ENCODE results near the gene ENSA. TPM values are rescaled to one million over a fixed set of nuclear protein-coding genes. Genes with fewer than 3 reads are reported as not detected.
A peak's percentile ranks its signal among the peaks of the same experiment; 100 is the strongest.
"Not testable (repeated sequence)": the region's sequence is repeated elsewhere in the genome, so short reads cannot be mapped to it uniquely, and the experiment has no call there.

ENSA gene
- 100 to 1,000 TPM; 136 to 199 TPM for total RNA-seq

- ATAC-seq (replicated peaks): peak; percentile 87
Observed at GRCh38 chr1:150629115-150629928, at the start of gene ENSA. Gene ENSA, minus strand, starts transcription at chr1:150629612. Its CDS starts 142 bp downstream, at chr1:150629470.

GRCh38 chr1:150678988-150679387 is 49.6 kb upstream of the ENSA start:
- H3K27ac Mint-ChIP-seq: no peak overlapping the region
- H3K4me3 Mint-ChIP-seq: no peak overlapping the region
- peaks cover 37% of the 10 kb centered on the region for H3K36me3 Mint-ChIP-seq (ENCODE audit: low read depth)
- no peaks in the 10 kb centered on the region for H3K4me1 Mint-ChIP-seq
- no peak for ATAC-seq (replicated peaks)
- H3K27me3 Mint-ChIP-seq: no peaks in the 10 kb centered on the region
- no peaks in the 10 kb centered on the region for H3K9me3 Mint-ChIP-seq

More at GRCh38 chr1:150629115-150629928, at the start of gene ENSA:
- Mint-ChIP-seq H3K4me1 (peaks cover 36% of the 10 kb centered on the region), H3K27ac (no peak within 1 kb of the TSS), H3K4me3 (no peak within 1 kb of the TSS), H3K36me3 (ENCODE audit: low read depth) (no peaks in the 10 kb centered on the region), H3K27me3 (no peaks in the 10 kb centered on the region), H3K9me3 (no peaks in the 10 kb centered on the region)

GRCh38 chr1:150674881-150675280 is 45.5 kb upstream of the ENSA start:
- Mint-ChIP-seq H3K27ac (no peak overlapping the region), H3K4me3 (no peak overlapping the region), H3K27me3 (no peaks in the 10 kb centered on the region), H3K9me3 (no peaks in the 10 kb centered on the region), H3K36me3 (ENCODE audit: low read depth) (peaks cover 34% of the 10 kb centered on the region), H3K4me1 (no peaks in the 10 kb centered on the region)
- ATAC-seq (replicated peaks): no peak

GRCh38 chr1:150663321-150663720 is 33.9 kb upstream of the ENSA start:
- Mint-ChIP-seq H3K27ac (no peak overlapping the region), H3K27me3 (no peaks in the 10 kb centered on the region), H3K36me3 (ENCODE audit: low read depth) (peaks cover 47% of the 10 kb centered on the region), H3K4me3 (no peak overlapping the region), H3K4me1 (no peaks in the 10 kb centered on the region), H3K9me3 (no peaks in the 10 kb centered on the region)
- ATAC-seq (replicated peaks): no peak

- no peaks in the 10 kb centered on the region for H3K27me3 Mint-ChIP-seq
- no peaks in the 10 kb centered on the region for H3K9me3 Mint-ChIP-seq
- H3K36me3 Mint-ChIP-seq (ENCODE audit: low read depth): peaks cover 52% of the 10 kb centered on the region
- ATAC-seq (replicated peaks): no peak
- H3K4me1 Mint-ChIP-seq: no peaks in the 10 kb centered on the region
- no peak overlapping the region for H3K4me3 Mint-ChIP-seq
- no peak overlapping the region for H3K27ac Mint-ChIP-seq
Observed at GRCh38 chr1:150662811-150663210, 33.4 kb upstream of the ENSA start.

GRCh38 chr1:150661156-150661555 is 31.7 kb upstream of the ENSA start:
- Mint-ChIP-seq H3K36me3 (ENCODE audit: low read depth) (peaks cover 62% of the 10 kb centered on the region), H3K27me3 (no peaks in the 10 kb centered on the region), H3K4me3 (no peak overlapping the region), H3K9me3 (no peaks in the 10 kb centered on the region), H3K27ac (no peak overlapping the region), H3K4me1 (no peaks in the 10 kb centered on the region)
- ATAC-seq (replicated peaks): no peak

- ATAC-seq (replicated peaks): no peak
- no peaks in the 10 kb centered on the region for H3K9me3 Mint-ChIP-seq
- no peak overlapping the region for H3K27ac Mint-ChIP-seq
- H3K4me3 Mint-ChIP-seq: no peak overlapping the region
- no peaks in the 10 kb centered on the region for H3K4me1 Mint-ChIP-seq
- H3K27me3 Mint-ChIP-seq: no peaks in the 10 kb centered on the region
- peaks cover 64% of the 10 kb centered on the region for H3K36me3 Mint-ChIP-seq (ENCODE audit: low read depth)
Observed at GRCh38 chr1:150660584-150660983, 31.2 kb upstream of the ENSA start.

- H3K9me3 Mint-ChIP-seq; H3K27ac Mint-ChIP-seq; H3K27me3 Mint-ChIP-seq; ATAC-seq (replicated peaks); H3K4me1 Mint-ChIP-seq; H3K4me3 Mint-ChIP-seq: not testable (repeated sequence)
- peaks cover 57% of the 10 kb centered on the region for H3K36me3 Mint-ChIP-seq (ENCODE audit: low read depth)
Observed at GRCh38 chr1:150657064-150657463, 27.7 kb upstream of the ENSA start.

GRCh38 chr1:150654635-150655034 is 25.2 kb upstream of the ENSA start:
- not testable (repeated sequence) for H3K27ac Mint-ChIP-seq; H3K9me3 Mint-ChIP-seq; H3K4me1 Mint-ChIP-seq; H3K27me3 Mint-ChIP-seq; ATAC-seq (replicated peaks); H3K4me3 Mint-ChIP-seq
- H3K36me3 Mint-ChIP-seq (ENCODE audit: low read depth): peaks cover 53% of the 10 kb centered on the region

- H3K27ac Mint-ChIP-seq: no peak overlapping the region
- peaks cover 61% of the 10 kb centered on the region for H3K36me3 Mint-ChIP-seq (ENCODE audit: low read depth)
- no peak overlapping the region for H3K4me3 Mint-ChIP-seq
- H3K9me3 Mint-ChIP-seq: no peaks in the 10 kb centered on the region
- H3K4me1 Mint-ChIP-seq: no peaks in the 10 kb centered on the region
- H3K27me3 Mint-ChIP-seq: no peaks in the 10 kb centered on the region
- no peak for ATAC-seq (replicated peaks)
Observed at GRCh38 chr1:150650193-150650592, 20.8 kb upstream of the ENSA start.

- no peaks in the 10 kb centered on the region for H3K9me3 Mint-ChIP-seq
- H3K36me3 Mint-ChIP-seq (ENCODE audit: low read depth): peaks cover 61% of the 10 kb centered on the region
- peak overlapping the region; percentile 36 for H3K27ac Mint-ChIP-seq
- ATAC-seq (replicated peaks): no peak
- H3K27me3 Mint-ChIP-seq: no peaks in the 10 kb centered on the region
- H3K4me3 Mint-ChIP-seq: no peak overlapping the region
- no peaks in the 10 kb centered on the region for H3K4me1 Mint-ChIP-seq
Observed at GRCh38 chr1:150649441-150650075, 20.1 kb upstream of the ENSA start.

GRCh38 chr1:150642296-150642695 is 12.9 kb upstream of the ENSA start:
- Mint-ChIP-seq H3K9me3 (no peaks in the 10 kb centered on the region), H3K36me3 (ENCODE audit: low read depth) (peaks cover 14% of the 10 kb centered on the region), H3K4me1 (no peaks in the 10 kb centered on the region), H3K4me3 (no peak overlapping the region), H3K27ac (no peak overlapping the region), H3K27me3 (no peaks in the 10 kb centered on the region)
- ATAC-seq (replicated peaks): no peak

GRCh38 chr1:150641126-150641815 is 11.9 kb upstream of the ENSA start:
- not testable (repeated sequence) for H3K36me3 Mint-ChIP-seq (ENCODE audit: low read depth); H3K4me3 Mint-ChIP-seq; H3K4me1 Mint-ChIP-seq; ATAC-seq (replicated peaks); H3K27ac Mint-ChIP-seq; H3K27me3 Mint-ChIP-seq; H3K9me3 Mint-ChIP-seq

GRCh38 chr1:150638430-150638829 is 9.0 kb upstream of the ENSA start:
- not testable (repeated sequence) for H3K9me3 Mint-ChIP-seq; H3K27ac Mint-ChIP-seq; H3K27me3 Mint-ChIP-seq; ATAC-seq (replicated peaks); H3K36me3 Mint-ChIP-seq (ENCODE audit: low read depth); H3K4me1 Mint-ChIP-seq; H3K4me3 Mint-ChIP-seq
